NCI-H1092 (cell line): ENCODE measurements around the gene ASGR2.
"Not testable (repeated sequence)": the region's sequence is repeated elsewhere in the genome, so short reads cannot be mapped to it uniquely, and the experiment has no call there.

Experiments used
- DNase-seq: peaks from one replicate; lab custom pipeline; 2025; lab: John Stamatoyannopoulos, UW

Gene ASGR2

GRCh38 chr17:7124923-7125322 is 10.3 kb upstream of the ASGR2 start:
- DNase-seq, result no peak

- DNase-seq, result no peak
Observed at GRCh38 chr17:7123844-7124243, 9.2 kb upstream of the ASGR2 start.

- no peak for DNase-seq
Observed at GRCh38 chr17:7122381-7122780, 7.8 kb upstream of the ASGR2 start.

GRCh38 chr17:7120635-7121034 is 6.0 kb upstream of the ASGR2 start:
- DNase-seq, result not testable (repeated sequence)

GRCh38 chr17:7120123-7120522 is 5.5 kb upstream of the ASGR2 start:
- DNase-seq, result no peak

- DNase-seq, result no peak
Observed at GRCh38 chr17:7119314-7119713, 4.7 kb upstream of the ASGR2 start.

GRCh38 chr17:7114875-7115614 is 423 bp upstream of the ASGR2 start:
- no peak for DNase-seq

GRCh38 chr17:7113273-7114071 is 1.1 kb downstream of the ASGR2 start:
- no peak for DNase-seq

GRCh38 chr17:7112510-7113108 is 2.0 kb downstream of the ASGR2 start:
- no peak for DNase-seq

- no peak for DNase-seq
Observed at GRCh38 chr17:7111784-7112509, 2.7 kb downstream of the ASGR2 start.

GRCh38 chr17:7110617-7111306 is 3.9 kb downstream of the ASGR2 start:
- DNase-seq, result no peak

GRCh38 chr17:7109461-7110322 is 4.9 kb downstream of the ASGR2 start:
- DNase-seq, result no peak

- DNase-seq, result no peak
Observed at GRCh38 chr17:7108981-7109380, 5.6 kb downstream of the ASGR2 start.

- no peak for DNase-seq
Observed at GRCh38 chr17:7108560-7108925, 6.1 kb downstream of the ASGR2 start.

GRCh38 chr17:7107795-7108559 is 6.6 kb downstream of the ASGR2 start:
- DNase-seq, result no peak

- peak; percentile 16 for DNase-seq
Observed at GRCh38 chr17:7107012-7107754, 7.4 kb downstream of the ASGR2 start.

- no peak for DNase-seq
Observed at GRCh38 chr17:7102421-7102820, 12.2 kb downstream of the ASGR2 start.

GRCh38 chr17:7101531-7101930 is 13.1 kb downstream of the ASGR2 start:
- DNase-seq, result no peak

GRCh38 chr17:7100641-7101379 is 13.8 kb downstream of the ASGR2 start:
- not testable (repeated sequence) for DNase-seq
